ENCODE measurements around the gene GPAM.

The GPAM gene

GRCh38 chr10:112214298-112214926, 30.8 kb upstream of the GPAM start:
- no peak overlapping the region for H3K4me3 ChIP-seq (ENCODE audit: low read depth, low read length)
- no peak for TF ChIP-seq CTCF (IDR thresholded peaks at IDR 0.05; ENCODE audit: borderline replicate concordance, insufficient read depth, low read depth, low read length)

DNA sequence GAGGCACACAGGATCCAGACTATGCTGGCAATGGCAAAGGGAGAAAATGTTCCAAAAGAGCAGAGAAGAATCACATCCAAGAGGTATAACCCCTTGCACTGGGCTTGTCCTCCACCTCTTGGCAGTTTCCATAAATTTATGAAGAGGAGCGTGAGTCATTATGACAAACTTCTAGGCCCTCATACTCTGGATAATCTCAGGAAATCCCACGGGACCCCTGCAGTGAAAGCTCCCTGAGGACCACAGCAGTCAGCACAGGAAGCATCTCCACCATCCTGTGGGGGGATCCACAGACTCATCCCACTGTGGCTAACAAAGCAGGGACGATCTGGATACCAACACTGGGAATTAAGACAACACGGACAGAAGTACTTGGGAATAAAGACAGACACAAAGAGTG, 30.3 kb upstream of the GPAM start:
- H3K4me3 ChIP-seq (ENCODE audit: low read depth, low read length) = no peak overlapping the region

GRCh38 chr10:112213098-112213823, 29.7 kb upstream of the GPAM start:
- H3K4me3 ChIP-seq (ENCODE audit: low read depth, low read length) = no peak overlapping the region
- TF ChIP-seq CTCF (IDR thresholded peaks at IDR 0.05; ENCODE audit: borderline replicate concordance, insufficient read depth, low read depth, low read length) = no peak

More for the DNA sequence above, 30.3 kb upstream of the GPAM start:
- no peak for TF ChIP-seq CTCF (IDR thresholded peaks at IDR 0.05; ENCODE audit: borderline replicate concordance, insufficient read depth, low read depth, low read length)

DNA sequence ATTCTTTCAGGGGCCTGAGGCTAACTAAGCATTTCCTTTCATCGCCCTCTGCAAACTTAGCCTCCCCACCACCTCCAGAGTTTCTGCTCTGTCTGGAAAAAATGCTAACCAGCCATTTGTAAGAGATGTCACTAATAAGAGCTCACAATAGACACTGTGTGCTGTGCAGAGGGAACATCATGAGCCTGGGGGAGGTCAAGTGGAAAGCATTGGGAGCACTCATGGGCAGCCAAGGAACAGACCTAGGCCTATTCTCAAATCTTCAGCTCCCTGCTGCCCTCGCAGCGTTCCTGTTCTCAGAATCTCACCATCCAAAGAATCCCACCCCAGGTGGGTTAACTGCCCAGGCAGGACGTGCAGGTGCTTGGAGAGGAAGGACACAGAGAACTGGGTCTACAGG, 27.1 kb upstream of the GPAM start:
- no peak for TF ChIP-seq CTCF (IDR thresholded peaks at IDR 0.05; ENCODE audit: borderline replicate concordance, insufficient read depth, low read depth, low read length)
- no peak overlapping the region for H3K4me3 ChIP-seq (ENCODE audit: low read depth, low read length)

GRCh38 chr10:112209684-112210131, 26.1 kb upstream of the GPAM start:
- TF ChIP-seq CTCF (IDR thresholded peaks at IDR 0.05; ENCODE audit: borderline replicate concordance, insufficient read depth, low read depth, low read length) = no peak
- H3K4me3 ChIP-seq (ENCODE audit: low read depth, low read length) = no peak overlapping the region

GRCh38 chr10:112208997-112209396, 25.4 kb upstream of the GPAM start:
- H3K4me3 ChIP-seq (ENCODE audit: low read depth, low read length) = no peak overlapping the region
- no peak for TF ChIP-seq CTCF (IDR thresholded peaks at IDR 0.05; ENCODE audit: borderline replicate concordance, insufficient read depth, low read depth, low read length)

DNA sequence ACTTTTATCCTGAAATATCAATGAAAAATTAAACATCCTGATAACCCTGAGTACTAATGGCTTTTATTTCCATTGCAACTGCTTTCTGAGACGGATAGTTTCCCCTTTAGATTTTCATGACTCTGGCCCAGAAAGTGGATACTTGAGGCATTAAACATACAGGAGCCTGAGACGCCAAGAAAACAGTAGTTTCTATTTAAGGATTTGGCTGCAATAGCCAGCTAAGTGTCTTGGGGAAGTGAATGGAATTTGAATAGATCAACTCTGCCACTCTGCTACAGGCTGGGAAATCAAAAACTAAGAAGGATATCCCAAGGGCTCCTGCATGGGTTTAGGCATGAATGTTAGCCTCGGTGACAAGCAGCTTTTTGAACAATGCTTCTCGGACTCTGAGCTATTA, 24.7 kb upstream of the GPAM start:
- no peak overlapping the region for H3K4me3 ChIP-seq (ENCODE audit: low read depth, low read length)
- no peak for TF ChIP-seq CTCF (IDR thresholded peaks at IDR 0.05; ENCODE audit: borderline replicate concordance, insufficient read depth, low read depth, low read length)

Measured in GM12875 (cell line).